A549 (cell line): ENCODE data around the gene MTCL1. TPM values are rescaled to one million over a fixed set of nuclear protein-coding genes. Genes with fewer than 3 reads are reported as not detected.

Experiments used
- ATAC-seq, 2 experiments: fragments of 200-7000 bp in 1 of 2; fragments of >200 bp in 1 of 2; cut with Nextera tagmentation in 1 of 2; cut with Tn5 transposase in 1 of 2; 3 replicates each; pipeline versions ENCODE4 v1.8.0 to v1.9.1; 2018 to 2020; ENCODE audit warnings: mild to moderate bottlenecking in 1 of 2, moderate library complexity in 1 of 2
- CTCF ChIA-PET: fragments of 300-600 bp; sonication (Branson Sonifier 250); formaldehyde crosslinking; extraction: SDS; loops from one replicate; lab custom pipeline; 2021; ENCODE audit warnings: antibody characterized with exemption, inconsistent platforms; lab: Yijun Ruan, JAX
- POLR2A ChIA-PET: fragments of 350-600 bp; formaldehyde crosslinking; extraction: SDS; loops from one replicate; lab custom pipeline; 2021; ENCODE audit warnings: antibody characterized with exemption, inconsistent platforms; lab: Yijun Ruan, JAX
- DNase-seq, 2 experiments: peaks; one replicate each; pipeline versions ENCODE4 v3.0.0 to v3.0.0-alpha.2; 2011 to 2016; ENCODE audit warnings: low read depth in 1 of 2, low spot score in 1 of 2
- FAIRE-seq: peaks from 2 replicates; lab custom pipeline; 2011; peaks lifted over from hg19 to GRCh38; lab: Jason Lieb, UNC
- H3K27ac ChIP-seq, 2 experiments: fragments of >200 bp; sonication (Bioruptor Twin); formaldehyde crosslinking; 3 replicates each; pipeline ENCODE4 v1.5.1; 2016 to 2017
- H3K4me1 ChIP-seq: fragments of >200 bp; sonication (Bioruptor Twin); formaldehyde crosslinking; 3 replicates; pipeline ENCODE4 v1.6.1; 2016
- H3K4me2 ChIP-seq: fragments of >200 bp; sonication (Bioruptor Twin); formaldehyde crosslinking; 3 replicates; pipeline ENCODE4 v1.6.1; 2016
- H3K4me3 ChIP-seq: fragments of >200 bp; sonication (Bioruptor Twin); formaldehyde crosslinking; 3 replicates; pipeline ENCODE4 v1.5.1; 2016
- H3K9me3 ChIP-seq: fragments of >200 bp; sonication (Bioruptor Twin); formaldehyde crosslinking; 3 replicates; pipeline ENCODE4 v1.6.1; 2016
- CBX2 ChIP-seq: fragments of 200-600 bp; sonication (generic); IDR thresholded peaks from 2 replicates; pipeline ENCODE4 v1.6.1; 2016; ENCODE audit warnings: low read depth, mild to moderate bottlenecking, borderline replicate concordance
- CBX8 ChIP-seq: fragments of 200-600 bp; sonication (generic); IDR thresholded peaks from 2 replicates; pipeline ENCODE4 v1.6.1; 2016
- CEBPB ChIP-seq, 2 experiments: fragments of >200 bp in 1 of 2; sonication (Bioruptor Twin) in 1 of 2; formaldehyde crosslinking in 1 of 2; IDR thresholded peaks; 2 replicates each; pipeline ENCODE4 v1.6.1; 2012 to 2016
- EP300 ChIP-seq, 2 experiments: fragments of >200 bp; sonication (Bioruptor Twin); formaldehyde crosslinking; IDR thresholded peaks; 2 replicates in 1 of 2; 3 replicates in 1 of 2; pipeline ENCODE4 v1.6.1; 2016 to 2017
- ESRRA ChIP-seq: fragments of 150-350 bp; IDR thresholded peaks from 2 replicates; pipeline ENCODE4 v1.6.1; 2014; ENCODE audit warnings: mild to moderate bottlenecking, low read length, borderline replicate concordance
- FOSB ChIP-seq: fragments of 250-450 bp; sonication (Bioruptor Pico); IDR thresholded peaks from 2 replicates; pipeline ENCODE4 v1.5.0; 2020; ENCODE audit warnings: mild to moderate bottlenecking, moderate library complexity
- FOXS1 ChIP-seq: fragments of 250-450 bp; sonication (Bioruptor Pico); IDR thresholded peaks from 2 replicates; pipeline ENCODE4 v1.5.0; 2020; ENCODE audit warnings: mild to moderate bottlenecking, moderate library complexity
- JUN ChIP-seq, 2 experiments: fragments of >200 bp; sonication (Bioruptor Twin); formaldehyde crosslinking; IDR thresholded peaks; 2 replicates in 1 of 2; 3 replicates in 1 of 2; pipeline ENCODE4 v1.6.1; 2016 to 2017
- KDM1A ChIP-seq: fragments of 200-600 bp; sonication (generic); IDR thresholded peaks from 2 replicates; pipeline ENCODE4 v1.6.1; 2016; ENCODE audit warnings: low read depth, mild to moderate bottlenecking
- MAFK ChIP-seq: fragments of 450-650 bp; IDR thresholded peaks from 2 replicates; pipeline ENCODE4 v1.6.1; 2014; ENCODE audit not compliant: partially characterized antibody
- MYC ChIP-seq: IDR thresholded peaks from 2 replicates; pipeline ENCODE4 v1.6.1; 2012; ENCODE audit warnings: mild to moderate bottlenecking, inconsistent platforms, low read length, improper control_type of control experiment, borderline replicate concordance
- NPAS2 ChIP-seq: fragments of 250-450 bp; sonication (Bioruptor Pico); IDR thresholded peaks from 2 replicates; pipeline ENCODE4 v1.8.0; 2022; ENCODE audit warnings: mild to moderate bottlenecking, moderate library complexity, borderline replicate concordance
- PHF8 ChIP-seq: fragments of 200-600 bp; sonication (generic); IDR thresholded peaks from 2 replicates; pipeline ENCODE4 v1.6.1; 2016; ENCODE audit warnings: low read depth, mild to moderate bottlenecking, antibody characterized with exemption, moderate library complexity, borderline replicate concordance
- RAD21 ChIP-seq, 2 experiments: fragments of >200 bp in 1 of 2; sonication (Bioruptor Twin) in 1 of 2; formaldehyde crosslinking in 1 of 2; IDR thresholded peaks in 1 of 2; conservative IDR thresholded peaks in 1 of 2; 2 replicates in 1 of 2; 3 replicates in 1 of 2; pipeline ENCODE4 v1.6.1; 2012 to 2018; ENCODE audit warnings: inconsistent platforms in 1 of 2
- RFX5 ChIP-seq: fragments of 450-650 bp; IDR thresholded peaks from 2 replicates; pipeline ENCODE4 v1.7.1; 2014; ENCODE audit warnings: antibody characterized with exemption, mild to moderate bottlenecking, moderate library complexity
- TP53 ChIP-seq: fragments of 250-450 bp; sonication (Bioruptor Pico); IDR thresholded peaks from 2 replicates; pipeline ENCODE4 v1.5.0; 2021; ENCODE audit warnings: mild to moderate bottlenecking, moderate library complexity
- ZFP36 ChIP-seq: fragments of 450-650 bp; IDR thresholded peaks from 2 replicates; pipeline ENCODE4 v1.6.1; 2014; ENCODE audit warnings: borderline replicate concordance; ENCODE audit not compliant: partially characterized antibody
- ZNF302 ChIP-seq: fragments of 250-450 bp; sonication (Bioruptor Pico); IDR thresholded peaks from 2 replicates; pipeline ENCODE4 v1.9.0; 2021; ENCODE audit warnings: inconsistent platforms, mild to moderate bottlenecking, moderate library complexity
- WGBS: methylation state at CpG from one replicate; pipeline ENCODE4 v1.1.6; 2017; ENCODE audit errors: missing lambda C conversion rate; 5-methylcytosine and 5-hydroxymethylcytosine counted together
- polyA plus RNA-seq, 4 experiments: library from polyadenylated mRNA; depleted of rRNA in 3 of 4; stranded (reverse); fragments of >200 nt; fragmentation: RNase III in 1 of 4; extraction: RNeasy Plus Mini Kit Qiagen cat#74134 plus additional on column Dnase treatment in 1 of 4; gene quantifications; 2 replicates in 3 of 4; 3 replicates in 1 of 4; pipeline ENCODE4 v1.2.3, GENCODE V29; 2011 to 2017
- TF ChIP-seq, protein P1 (sequence below): fragments of 150-350 bp; IDR thresholded peaks from 2 replicates; pipeline ENCODE4 v1.6.1; 2014; ENCODE audit warnings: low read depth, mild to moderate bottlenecking, low read length
- TF ChIP-seq, protein P2 (sequence below): IDR thresholded peaks from 2 replicates; pipeline ENCODE4 v1.6.1; 2012; ENCODE audit warnings: low read depth, borderline replicate concordance
- TF ChIP-seq, protein P3 (sequence below): fragments of >200 bp; sonication (Bioruptor Twin); formaldehyde crosslinking; IDR thresholded peaks from 3 replicates; pipeline ENCODE4 v1.6.1; 2016
- TF ChIP-seq, protein P4 (sequence below): IDR thresholded peaks from 2 replicates; pipeline ENCODE4 v1.6.1; 2012

Gene MTCL1
- polyA plus RNA-seq, 2 of the 4 experiments (the other 2 are of a cell fraction), result 44.4 to 49.6 TPM

DNA sequence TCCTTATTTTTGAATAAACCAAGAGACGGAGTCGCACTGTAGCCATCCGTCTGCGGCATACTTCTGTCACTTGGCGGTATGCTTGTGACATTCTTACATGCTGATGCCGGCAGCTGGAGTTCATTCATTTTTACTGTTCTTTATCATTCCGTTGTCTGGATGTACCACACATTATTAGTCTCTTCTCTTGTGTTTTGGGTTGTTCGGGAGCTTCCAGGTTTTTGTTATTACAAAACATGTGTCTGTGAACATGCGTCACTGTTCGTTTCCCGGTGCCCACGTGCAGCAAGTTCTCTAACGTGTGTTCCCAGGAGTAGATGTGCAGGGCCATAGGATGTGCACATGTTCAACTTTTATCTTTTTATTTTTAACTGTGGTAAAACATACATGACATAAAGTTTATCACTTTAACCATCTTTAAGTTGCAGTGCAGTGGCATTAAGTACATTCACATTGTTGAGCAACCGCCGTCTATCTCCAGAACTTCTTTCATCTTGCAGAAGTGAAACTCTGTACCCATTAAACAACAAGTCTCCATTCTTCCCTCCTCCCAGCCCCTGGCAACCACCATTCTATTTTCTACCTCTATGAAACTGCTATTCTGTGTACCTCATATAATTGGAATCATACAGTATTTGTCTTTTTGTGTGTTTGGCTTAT is 40.1 kb downstream of the MTCL1 start:
- Histone ChIP-seq H3K4me3 (no peak overlapping the region), H3K27ac (peak overlapping the region in 1 of 2 experiments; percentile 85; a peak in 3 of 6 replicates), H3K9me3 (no peaks in the 10 kb centered on the region), H3K4me2 (no peak overlapping the region), H3K4me1 (peaks cover 85% of the 10 kb centered on the region)
- 94% methylated on average over 15 of the region's 15 CpGs for WGBS
- POLR2A ChIA-PET, result no interaction called here
- FAIRE-seq, result no peak
- no peak for ATAC-seq
- no peak for DNase-seq
- CTCF ChIA-PET, result no interaction called here
- TF ChIP-seq ZFP36 (no peak), NPAS2 (CRISPR knock-in tag) (no peak), FOSB (no peak), FOXS1 (CRISPR knock-in tag) (no peak), EP300 (IDR thresholded peaks at IDR 0.05) (no peak)
- TF ChIP-seq, protein P1, sequence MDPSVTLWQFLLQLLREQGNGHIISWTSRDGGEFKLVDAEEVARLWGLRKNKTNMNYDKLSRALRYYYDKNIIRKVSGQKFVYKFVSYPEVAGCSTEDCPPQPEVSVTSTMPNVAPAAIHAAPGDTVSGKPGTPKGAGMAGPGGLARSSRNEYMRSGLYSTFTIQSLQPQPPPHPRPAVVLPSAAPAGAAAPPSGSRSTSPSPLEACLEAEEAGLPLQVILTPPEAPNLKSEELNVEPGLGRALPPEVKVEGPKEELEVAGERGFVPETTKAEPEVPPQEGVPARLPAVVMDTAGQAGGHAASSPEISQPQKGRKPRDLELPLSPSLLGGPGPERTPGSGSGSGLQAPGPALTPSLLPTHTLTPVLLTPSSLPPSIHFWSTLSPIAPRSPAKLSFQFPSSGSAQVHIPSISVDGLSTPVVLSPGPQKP, result no peak
- TF ChIP-seq, protein P2, sequence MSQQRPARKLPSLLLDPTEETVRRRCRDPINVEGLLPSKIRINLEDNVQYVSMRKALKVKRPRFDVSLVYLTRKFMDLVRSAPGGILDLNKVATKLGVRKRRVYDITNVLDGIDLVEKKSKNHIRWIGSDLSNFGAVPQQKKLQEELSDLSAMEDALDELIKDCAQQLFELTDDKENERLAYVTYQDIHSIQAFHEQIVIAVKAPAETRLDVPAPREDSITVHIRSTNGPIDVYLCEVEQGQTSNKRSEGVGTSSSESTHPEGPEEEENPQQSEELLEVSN, result no peak
- TF ChIP-seq, protein P3, sequence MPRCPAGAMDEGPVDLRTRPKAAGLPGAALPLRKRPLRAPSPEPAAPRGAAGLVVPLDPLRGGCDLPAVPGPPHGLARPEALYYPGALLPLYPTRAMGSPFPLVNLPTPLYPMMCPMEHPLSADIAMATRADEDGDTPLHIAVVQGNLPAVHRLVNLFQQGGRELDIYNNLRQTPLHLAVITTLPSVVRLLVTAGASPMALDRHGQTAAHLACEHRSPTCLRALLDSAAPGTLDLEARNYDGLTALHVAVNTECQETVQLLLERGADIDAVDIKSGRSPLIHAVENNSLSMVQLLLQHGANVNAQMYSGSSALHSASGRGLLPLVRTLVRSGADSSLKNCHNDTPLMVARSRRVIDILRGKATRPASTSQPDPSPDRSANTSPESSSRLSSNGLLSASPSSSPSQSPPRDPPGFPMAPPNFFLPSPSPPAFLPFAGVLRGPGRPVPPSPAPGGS, result no peak

DNA sequence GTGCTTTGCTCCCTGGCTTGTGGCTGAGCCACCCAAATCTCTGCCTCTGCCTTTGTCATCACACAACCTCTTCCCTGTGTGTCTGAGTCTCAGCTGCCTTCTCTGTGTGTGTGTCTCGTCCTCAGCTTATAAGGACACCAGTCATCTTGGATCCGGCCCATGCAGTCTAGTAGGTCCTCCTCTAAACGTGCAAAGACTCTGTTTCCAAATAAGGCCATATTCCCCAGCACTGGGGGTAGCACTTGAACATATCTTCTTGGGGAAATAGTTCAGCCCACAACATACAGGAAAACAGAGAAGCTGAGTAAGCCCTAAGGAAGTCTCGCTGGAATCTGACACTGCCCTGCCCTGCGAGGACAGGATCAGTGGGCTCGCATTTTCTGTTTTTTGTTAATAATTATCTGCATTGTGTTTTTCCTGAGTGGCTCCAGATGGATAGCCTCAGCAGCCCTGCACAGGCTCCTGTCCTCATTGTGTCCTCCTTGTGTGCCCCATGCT is 42.1 kb downstream of the MTCL1 start:
- WGBS, result 10% methylated on average over 6 of the region's 6 CpGs
- CTCF ChIA-PET, result interaction anchor here (1.4 to 2.0 kb wide), 3 partner anchors 19 to 241 kb away, joined by 4 to 11 read pairs (median 4); no protein-coding TSS in a partner anchor
- Histone ChIP-seq H3K4me1 (peaks cover 98% of the 10 kb centered on the region), H3K27ac (peak overlapping the region; percentile 70 to 85), H3K4me3 (no peak overlapping the region), H3K9me3 (no peaks in the 10 kb centered on the region), H3K4me2 (peak overlapping the region; percentile 59)
- TF ChIP-seq CBX8 (no peak), RAD21 (conservative IDR thresholded peaks at IDR 0.05 in 1 of 2, IDR thresholded peaks at IDR 0.05 in 1 of 2) (no peak), JUN (IDR thresholded peaks at IDR 0.05) (0 out of 5 replicates have a peak, but pooled peaks of 1 of the 2 experiments have one; percentile 20), RFX5 (no peak)
- peak; percentile 37 to 75; a peak in 5 of 6 replicates for ATAC-seq
- no peak for FAIRE-seq
- POLR2A ChIA-PET, result no interaction called here
- DNase-seq, result peak in 1 of 2 experiments; percentile 54

DNA sequence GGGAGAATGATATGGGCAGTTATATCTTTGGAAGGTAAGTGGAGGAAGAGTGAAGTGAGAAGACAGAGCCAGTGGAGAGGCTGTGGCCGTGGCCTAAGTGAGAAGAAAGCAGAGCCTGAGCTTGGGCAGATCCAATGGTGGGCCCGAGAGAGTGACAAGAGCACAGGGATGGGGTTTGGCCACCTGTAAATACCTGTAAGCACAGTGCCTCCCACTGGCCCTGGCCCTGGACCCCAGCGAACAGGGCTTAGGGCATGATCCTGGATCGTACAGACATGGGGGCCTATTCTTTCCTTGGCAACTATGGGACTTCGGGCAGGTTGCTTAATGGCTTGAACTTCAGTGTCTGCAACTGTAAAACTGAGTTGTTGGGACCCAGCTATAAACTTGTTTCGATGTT is 44.1 kb downstream of the MTCL1 start:
- CTCF ChIA-PET, result interaction anchor here (1.6 kb wide), 1 partner anchor 9 kb away, joined by 7 read pairs; no protein-coding TSS in a partner anchor
- Histone ChIP-seq H3K4me2 (0 out of 3 replicates have a peak overlapping the region, but pooled peaks have one; percentile 1), H3K4me3 (no peak overlapping the region), H3K27ac (peak overlapping the region; percentile 15 to 84; a peak in 4 of 6 replicates)
- ATAC-seq, result no peak
- TF ChIP-seq TP53 (CRISPR knock-in tag) (no peak), ZNF302 (CRISPR knock-in tag) (no peak), PHF8 (no peak), KDM1A (no peak), RAD21 (conservative IDR thresholded peaks at IDR 0.05 in 1 of 2, IDR thresholded peaks at IDR 0.05 in 1 of 2) (no peak), JUN (IDR thresholded peaks at IDR 0.05) (no peak), MYC (no peak), CBX2 (no peak), MAFK (no peak), CEBPB (IDR thresholded peaks at IDR 0.05) (no peak), ESRRA (no peak)
- TF ChIP-seq, protein P4, sequence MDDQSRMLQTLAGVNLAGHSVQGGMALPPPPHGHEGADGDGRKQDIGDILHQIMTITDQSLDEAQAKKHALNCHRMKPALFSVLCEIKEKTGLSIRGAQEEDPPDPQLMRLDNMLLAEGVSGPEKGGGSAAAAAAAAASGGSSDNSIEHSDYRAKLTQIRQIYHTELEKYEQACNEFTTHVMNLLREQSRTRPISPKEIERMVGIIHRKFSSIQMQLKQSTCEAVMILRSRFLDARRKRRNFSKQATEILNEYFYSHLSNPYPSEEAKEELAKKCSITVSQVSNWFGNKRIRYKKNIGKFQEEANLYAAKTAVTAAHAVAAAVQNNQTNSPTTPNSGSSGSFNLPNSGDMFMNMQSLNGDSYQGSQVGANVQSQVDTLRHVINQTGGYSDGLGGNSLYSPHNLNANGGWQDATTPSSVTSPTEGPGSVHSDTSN, result no peak
- TF ChIP-seq, all 56 proteins: peak for 0
- POLR2A ChIA-PET, result no interaction called here
- 94% methylated on average over 6 of the region's 6 CpGs for WGBS
- DNase-seq (no peak), FAIRE-seq (no peak)
- Histone ChIP-seq H3K4me1 (peaks cover 90% of the 10 kb centered on the region), H3K9me3 (no peaks in the 10 kb centered on the region)
